HFFc6 (cell line): Measurements from ENCODE around the gene SBF2. TPM values are rescaled to one million over a fixed set of nuclear protein-coding genes. Genes with fewer than 3 reads are reported as not detected.

Experiments used
- DNase-seq: peaks from one replicate; pipeline ENCODE4 v3.0.0-alpha.2; 2018
- H3K27ac Mint-ChIP-seq: 2 replicates; pipeline ENCODE4 v1.8.0; 2020; ENCODE audit warnings: mild to moderate bottlenecking, mixed read lengths
- H3K27me3 Mint-ChIP-seq: 2 replicates; pipeline ENCODE4 v1.8.0; 2021; ENCODE audit warnings: mild to moderate bottlenecking, moderate library complexity, mixed read lengths; ENCODE audit not compliant: insufficient read depth
- H3K36me3 Mint-ChIP-seq: 2 replicates; pipeline ENCODE4 v1.8.0; 2021; ENCODE audit warnings: low read depth, mixed read lengths
- H3K4me1 Mint-ChIP-seq: 2 replicates; pipeline ENCODE4 v1.8.0; 2020; ENCODE audit warnings: low read depth, mixed read lengths
- H3K4me3 Mint-ChIP-seq: 2 replicates; pipeline ENCODE4 v1.8.0; 2020; ENCODE audit warnings: mild to moderate bottlenecking, moderate library complexity, mixed read lengths
- H3K9me3 Mint-ChIP-seq: 2 replicates; pipeline ENCODE4 v1.8.0; 2020; ENCODE audit warnings: mild to moderate bottlenecking, mixed read lengths
- total RNA-seq, 6 experiments: library from RNA; stranded (reverse); fragmentation: NEBNext Ultra II Directional; extraction: Animal tissue kit (Norgen Biotek cat#: 25700); gene quantifications; 2 replicates in 1 of 6; 3 replicates in 5 of 6; pipeline ENCODE4 v1.2.3, GENCODE V29; 2021
- TF ChIP-seq, protein P1 (sequence below): fragments of 200-600 bp; sonication (generic); IDR thresholded peaks from 2 replicates; pipeline ENCODE4 v1.5.0; 2021; ENCODE audit warnings: antibody characterized with exemption, mild to moderate bottlenecking

The SBF2 gene
- total RNA-seq, 6 experiments from 2014 or later: 25.2 to 36.0 (median 30.7) TPM

- TF ChIP-seq, protein P1, sequence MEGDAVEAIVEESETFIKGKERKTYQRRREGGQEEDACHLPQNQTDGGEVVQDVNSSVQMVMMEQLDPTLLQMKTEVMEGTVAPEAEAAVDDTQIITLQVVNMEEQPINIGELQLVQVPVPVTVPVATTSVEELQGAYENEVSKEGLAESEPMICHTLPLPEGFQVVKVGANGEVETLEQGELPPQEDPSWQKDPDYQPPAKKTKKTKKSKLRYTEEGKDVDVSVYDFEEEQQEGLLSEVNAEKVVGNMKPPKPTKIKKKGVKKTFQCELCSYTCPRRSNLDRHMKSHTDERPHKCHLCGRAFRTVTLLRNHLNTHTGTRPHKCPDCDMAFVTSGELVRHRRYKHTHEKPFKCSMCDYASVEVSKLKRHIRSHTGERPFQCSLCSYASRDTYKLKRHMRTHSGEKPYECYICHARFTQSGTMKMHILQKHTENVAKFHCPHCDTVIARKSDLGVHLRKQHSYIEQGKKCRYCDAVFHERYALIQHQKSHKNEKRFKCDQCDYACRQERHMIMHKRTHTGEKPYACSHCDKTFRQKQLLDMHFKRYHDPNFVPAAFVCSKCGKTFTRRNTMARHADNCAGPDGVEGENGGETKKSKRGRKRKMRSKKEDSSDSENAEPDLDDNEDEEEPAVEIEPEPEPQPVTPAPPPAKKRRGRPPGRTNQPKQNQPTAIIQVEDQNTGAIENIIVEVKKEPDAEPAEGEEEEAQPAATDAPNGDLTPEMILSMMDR: no peak
- no peak for DNase-seq
- Mint-ChIP-seq H3K4me1 (peaks cover 82% of the 10 kb centered on the region), H3K27me3 (peaks cover 6% of the 10 kb centered on the region), H3K4me3 (no peak overlapping the region), H3K9me3 (no peaks in the 10 kb centered on the region), H3K27ac (peak overlapping the region; percentile 96), H3K36me3 (peaks cover 16% of the 10 kb centered on the region)
Measured at GRCh38 chr11:9754010-9754471, 540.0 kb downstream of the SBF2 start.

GRCh38 chr11:9753021-9753420 is 541.0 kb downstream of the SBF2 start:
- peaks cover 86% of the 10 kb centered on the region for H3K4me1 Mint-ChIP-seq

GRCh38 chr11:9752091-9752490 is 541.9 kb downstream of the SBF2 start:
- Mint-ChIP-seq H3K27me3 (peaks cover 6% of the 10 kb centered on the region), H3K27ac (peak overlapping the region; percentile 96), H3K36me3 (peaks cover 20% of the 10 kb centered on the region), H3K4me3 (no peak overlapping the region; the same call in 1 of the 2 replicates), H3K4me1 (peaks cover 80% of the 10 kb centered on the region), H3K9me3 (no peaks in the 10 kb centered on the region)
- DNase-seq: no peak
- TF ChIP-seq, protein P1: no peak

More at GRCh38 chr11:9753021-9753420, 541.0 kb downstream of the SBF2 start:
- H3K36me3 Mint-ChIP-seq: peaks cover 20% of the 10 kb centered on the region
- H3K27ac Mint-ChIP-seq: peak overlapping the region; percentile 96
- DNase-seq: peak; percentile 68
- peak overlapping the region; percentile 78 for H3K4me3 Mint-ChIP-seq
- TF ChIP-seq, protein P1: no peak
- no peaks in the 10 kb centered on the region for H3K9me3 Mint-ChIP-seq
- H3K27me3 Mint-ChIP-seq: peaks cover 6% of the 10 kb centered on the region

GRCh38 chr11:9750551-9750950 is 543.5 kb downstream of the SBF2 start:
- Mint-ChIP-seq H3K4me3 (no peak overlapping the region), H3K27ac (peak overlapping the region; percentile 27), H3K4me1 (peaks cover 65% of the 10 kb centered on the region), H3K36me3 (peaks cover 20% of the 10 kb centered on the region), H3K27me3 (peaks cover 2% of the 10 kb centered on the region), H3K9me3 (no peaks in the 10 kb centered on the region)
- no peak for DNase-seq
- TF ChIP-seq, protein P1: no peak

DNA sequence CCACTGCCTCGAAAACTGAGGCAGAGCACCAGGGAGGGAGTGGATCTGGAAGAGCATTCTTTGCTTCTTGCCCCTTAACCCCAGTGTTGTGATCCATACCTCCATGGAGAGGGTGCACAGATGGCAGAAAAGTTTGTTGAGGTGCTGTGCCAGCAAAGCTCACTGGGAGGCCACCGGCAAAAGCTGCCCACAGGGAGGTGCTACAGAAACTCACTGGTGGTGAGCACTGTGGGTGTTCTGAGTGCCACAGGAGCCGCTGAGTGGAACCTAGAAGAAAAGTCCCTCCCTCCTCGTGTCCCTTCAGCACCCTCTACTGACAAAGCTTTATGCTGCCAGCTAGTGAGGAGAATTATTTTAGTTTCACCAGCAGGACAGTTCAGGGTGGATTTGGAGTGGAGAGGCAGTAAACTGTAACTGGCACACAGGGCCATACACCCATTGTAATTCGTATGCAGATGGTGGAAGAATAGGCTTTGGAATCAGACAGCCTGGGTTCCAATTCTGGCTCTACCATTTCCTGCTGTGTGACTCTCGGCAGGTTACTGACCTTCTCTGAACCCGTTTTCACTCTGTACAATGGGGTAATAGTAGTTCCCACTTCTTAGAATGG is 545.6 kb downstream of the SBF2 start:
- TF ChIP-seq, protein P1: peak; percentile 82
- H3K36me3 Mint-ChIP-seq: peaks cover 20% of the 10 kb centered on the region
- H3K4me1 Mint-ChIP-seq: peaks cover 50% of the 10 kb centered on the region
- no peaks in the 10 kb centered on the region; the same call in none of the 2 replicates for H3K27me3 Mint-ChIP-seq
- H3K4me3 Mint-ChIP-seq: no peak overlapping the region
- no peaks in the 10 kb centered on the region for H3K9me3 Mint-ChIP-seq
- peak overlapping the region; percentile 52 for H3K27ac Mint-ChIP-seq
- peak; percentile 82 for DNase-seq
